HG02759 (cell line): ENCODE measurements around the gene DDR1.
"Not testable (repeated sequence)": the region's sequence is repeated elsewhere in the genome, so short reads cannot be mapped to it uniquely, and the experiment has no call there.

Source experiments
- ATAC-seq: cut with Tn5 transposase; IDR thresholded peaks from one replicate; pipeline ENCODE4 v1.9.1; 2021; ENCODE audit warnings: mild to moderate bottlenecking, moderate library complexity; ENCODE audit not compliant: unreplicated experiment

The DDR1 gene

DNA sequence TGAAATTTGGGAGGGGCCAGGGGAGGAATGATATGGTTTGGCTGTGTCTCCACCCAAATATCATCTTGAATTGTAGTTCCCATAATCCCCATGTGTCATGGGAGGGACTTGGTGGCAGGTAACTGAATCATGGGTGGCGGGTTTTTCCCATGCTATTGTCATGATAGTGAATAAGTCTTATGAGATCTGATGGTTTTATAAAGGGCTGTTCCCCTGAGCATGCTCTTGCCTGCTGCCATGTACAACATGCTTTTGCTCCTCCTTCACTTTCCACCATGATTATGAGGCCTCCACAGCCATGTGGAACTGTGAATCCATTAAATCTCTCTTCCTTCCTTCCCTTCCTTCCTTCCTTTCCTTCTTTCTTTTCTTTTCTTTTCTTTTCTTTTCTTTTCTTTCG lies 31.9 kb upstream of the DDR1 start:
- ATAC-seq, result not testable (repeated sequence)

DNA sequence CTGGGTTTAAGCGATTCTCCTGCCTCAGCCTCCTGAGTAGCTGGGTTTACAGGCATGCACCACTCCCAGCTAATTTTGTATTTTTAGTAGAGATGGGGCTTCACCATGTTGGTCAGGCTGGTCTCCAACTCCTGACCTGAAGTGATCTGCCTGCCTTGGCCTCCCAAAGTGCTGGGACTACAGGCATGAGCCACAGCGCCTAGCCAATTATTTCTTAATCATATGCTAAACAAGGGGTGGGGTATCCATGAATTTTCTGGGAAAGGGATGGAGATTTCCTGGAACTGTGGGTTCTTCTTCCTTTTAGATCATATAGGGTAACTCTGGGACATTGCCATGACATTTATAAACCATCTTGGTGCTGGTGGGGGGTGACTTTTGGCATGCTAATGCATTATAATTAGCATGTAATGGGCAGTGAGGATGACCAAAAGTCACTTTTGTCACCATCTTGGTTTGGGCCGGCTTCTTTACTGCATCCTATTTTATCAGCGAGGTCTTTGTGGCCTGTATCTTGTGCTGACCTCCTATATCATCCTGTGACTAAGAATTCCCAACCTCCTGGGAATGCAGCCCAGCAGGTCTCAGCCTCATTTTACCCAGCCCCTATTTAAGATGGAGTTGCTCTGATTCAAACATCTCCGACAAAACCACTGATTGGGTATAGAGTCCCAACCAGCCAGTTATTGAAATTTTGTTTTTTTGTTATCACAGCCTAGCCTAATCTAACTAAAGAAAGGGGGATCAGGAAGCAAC lies 29.9 kb upstream of the DDR1 start:
- ATAC-seq, result no peak

DNA sequence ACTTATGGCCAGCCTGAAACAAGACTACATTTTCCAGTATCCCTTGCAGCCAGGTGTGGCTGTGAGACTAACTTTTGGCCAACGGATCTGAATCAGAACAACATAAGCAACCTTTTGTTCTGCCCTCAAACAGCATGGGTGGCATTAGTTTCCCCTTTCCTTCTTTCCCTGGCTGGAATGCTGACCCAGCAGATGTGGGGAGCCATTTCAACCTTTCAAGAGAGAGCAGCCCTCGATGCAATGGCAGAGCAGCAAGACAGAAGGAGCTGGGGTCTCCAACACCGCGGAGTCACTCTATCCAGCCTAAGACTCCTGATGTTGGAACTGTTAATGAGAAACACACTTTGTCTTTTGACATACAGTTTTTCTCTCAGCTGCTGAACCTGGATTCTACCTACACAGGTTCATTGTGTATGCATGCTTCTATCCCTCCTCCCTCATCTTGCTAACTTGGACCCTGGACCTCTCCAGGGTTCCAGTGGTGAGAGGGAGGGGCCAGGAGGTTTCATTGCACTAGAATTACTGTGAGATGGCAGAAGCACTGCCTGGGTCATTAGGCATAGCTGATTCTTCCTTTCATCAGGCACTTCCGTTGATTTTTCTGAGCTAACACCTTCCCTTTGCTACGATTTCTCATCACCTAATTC lies 28.8 kb upstream of the DDR1 start:
- no peak for ATAC-seq

DNA sequence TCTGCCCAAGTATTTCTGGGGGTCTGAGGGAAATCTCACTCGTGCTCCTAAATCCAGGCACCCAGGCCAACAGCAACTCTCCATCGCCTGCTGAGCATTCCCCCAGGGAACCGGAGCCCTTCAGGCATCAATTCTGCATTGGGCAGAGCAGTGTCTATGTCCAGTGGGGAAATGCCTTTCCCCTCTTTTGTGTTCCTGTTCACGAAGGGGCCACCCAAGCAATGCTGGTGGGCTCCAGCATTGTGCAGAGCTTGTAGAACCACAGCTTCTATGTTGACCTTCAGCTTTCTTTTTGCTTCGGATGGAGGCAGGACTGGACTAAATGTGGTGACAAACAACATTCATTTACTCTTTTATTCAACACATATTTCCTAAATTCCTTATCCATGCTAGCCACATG lies 27.2 kb upstream of the DDR1 start:
- no peak for ATAC-seq

DNA sequence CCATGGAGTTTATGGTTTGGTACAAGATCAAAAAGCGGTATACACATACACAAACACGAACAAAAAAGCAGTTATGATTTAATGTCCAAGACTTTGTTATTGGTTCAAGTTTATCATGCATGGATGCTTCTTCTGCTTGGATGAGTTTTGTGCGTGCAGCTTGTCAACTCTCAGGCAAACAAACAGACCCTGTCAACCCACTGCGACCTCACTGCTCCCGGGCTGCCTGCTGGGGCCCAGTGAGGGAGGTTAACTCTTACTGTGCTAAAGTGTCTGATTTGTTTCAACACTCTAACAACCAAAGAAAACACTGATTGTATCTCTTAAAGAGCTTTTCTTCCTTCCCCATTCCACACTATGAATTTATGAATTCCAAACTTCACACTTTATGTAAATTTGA lies 26.8 kb upstream of the DDR1 start:
- no peak for ATAC-seq

DNA sequence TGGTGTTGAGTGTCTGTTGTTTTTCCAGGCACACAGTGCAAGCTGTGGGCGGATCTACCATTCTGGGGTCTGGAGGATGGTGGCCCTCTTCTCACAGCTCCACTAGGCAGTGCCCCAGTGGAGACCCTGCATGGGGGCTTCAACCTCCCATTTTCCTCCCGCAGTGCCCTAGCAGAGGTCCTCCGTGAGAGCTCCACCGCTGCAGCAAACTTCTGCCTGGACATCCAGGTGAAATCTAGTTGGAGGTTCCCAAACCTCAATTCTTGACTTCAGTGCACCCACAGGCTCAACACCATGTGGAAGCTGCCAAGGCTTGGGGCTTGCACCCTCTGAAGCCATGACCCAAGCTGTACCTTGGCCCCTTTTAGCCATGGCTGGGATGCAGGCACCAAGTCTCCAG lies 24.6 kb upstream of the DDR1 start:
- not testable (repeated sequence) for ATAC-seq

DNA sequence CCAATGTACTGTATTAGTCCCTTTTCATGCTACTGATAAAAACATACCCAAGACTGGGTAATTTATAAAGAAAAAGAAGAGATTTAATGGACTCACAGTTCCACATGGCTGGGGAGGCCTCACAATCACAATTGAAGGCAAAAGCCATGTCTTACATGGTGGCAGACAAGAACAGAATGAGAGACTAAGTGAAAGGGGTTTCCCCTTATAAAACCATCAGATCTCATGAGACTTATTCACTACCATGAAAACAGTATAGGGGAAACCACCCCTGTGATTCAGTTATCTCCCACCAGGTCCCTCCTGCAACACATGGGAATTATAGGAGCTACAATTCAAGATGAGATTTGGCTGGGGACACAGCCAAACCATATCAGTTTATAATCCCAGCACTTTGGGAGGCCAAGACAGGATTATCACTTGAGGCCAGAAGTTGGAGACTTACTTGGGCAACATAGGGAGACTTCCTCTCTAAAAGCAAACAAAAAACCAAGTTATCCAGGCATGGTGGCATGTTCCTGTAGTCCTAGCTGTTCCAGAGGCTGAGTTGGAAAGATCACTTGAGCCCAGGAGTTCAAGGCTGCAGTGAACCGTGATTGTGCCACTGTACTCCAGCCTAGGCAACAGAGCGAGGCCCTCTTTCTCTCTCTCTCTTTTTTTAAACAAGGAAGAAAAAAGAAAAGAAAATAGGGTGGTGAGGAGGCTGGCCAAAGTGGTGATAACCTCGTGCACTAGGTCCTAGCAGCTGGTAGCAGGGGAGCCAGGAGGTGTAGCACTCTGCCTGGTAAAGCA lies 22.9 kb upstream of the DDR1 start:
- ATAC-seq, result no peak

DNA sequence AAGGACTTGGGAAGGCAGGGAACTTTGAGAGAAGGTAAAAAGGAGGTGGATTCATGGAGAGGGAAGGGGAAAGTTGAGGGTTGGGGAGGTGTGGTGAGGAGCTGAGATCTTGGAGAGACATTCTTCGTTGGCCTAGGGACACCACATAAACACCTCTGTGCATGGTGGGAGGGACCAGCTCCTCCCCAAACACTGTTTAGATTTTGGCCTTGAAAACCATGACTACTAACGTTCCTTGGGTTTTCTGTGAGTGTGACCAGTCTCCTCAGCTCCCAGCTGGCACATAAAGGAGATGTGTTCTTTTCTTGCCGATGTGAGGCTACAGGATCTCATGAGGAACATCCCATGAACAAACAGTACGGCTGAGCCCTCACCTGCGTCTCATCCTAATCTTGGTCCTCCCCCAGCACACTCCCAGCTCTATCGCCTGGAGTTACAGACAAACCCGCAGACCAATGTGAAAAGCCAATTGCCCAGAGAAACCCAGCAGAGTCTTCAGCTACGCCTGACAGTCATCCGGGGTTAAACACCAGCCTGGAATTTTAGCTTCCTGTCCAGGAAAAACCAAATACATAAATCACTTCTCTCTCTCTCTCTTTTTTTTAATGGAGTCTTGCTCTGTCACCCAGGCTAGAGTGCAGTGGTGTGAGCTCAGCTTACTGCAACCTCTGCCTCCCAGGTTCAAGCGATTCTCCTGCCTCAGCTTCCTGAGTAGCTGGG lies 22.0 kb upstream of the DDR1 start:
- ATAC-seq, result no peak

DNA sequence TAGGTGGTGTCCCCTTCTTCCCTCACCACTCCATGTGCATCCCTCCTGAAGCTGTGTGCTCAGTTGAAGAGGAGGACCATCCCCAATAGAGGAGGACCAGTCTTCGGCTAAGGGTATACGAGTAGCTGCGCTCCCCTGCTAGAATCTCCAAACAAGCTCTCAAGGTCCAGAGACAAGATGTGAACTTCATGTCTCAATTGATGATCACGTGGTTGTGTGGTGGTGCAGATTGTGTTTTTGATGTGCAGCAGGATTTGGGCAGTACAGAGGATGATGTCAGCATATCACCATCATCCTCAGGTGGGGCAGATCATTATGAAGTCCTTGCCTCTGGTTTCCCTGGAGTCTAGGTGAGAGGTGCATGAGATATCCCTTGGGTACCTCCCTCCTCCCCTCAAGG lies 20.0 kb upstream of the DDR1 start:
- ATAC-seq, result no peak

DNA sequence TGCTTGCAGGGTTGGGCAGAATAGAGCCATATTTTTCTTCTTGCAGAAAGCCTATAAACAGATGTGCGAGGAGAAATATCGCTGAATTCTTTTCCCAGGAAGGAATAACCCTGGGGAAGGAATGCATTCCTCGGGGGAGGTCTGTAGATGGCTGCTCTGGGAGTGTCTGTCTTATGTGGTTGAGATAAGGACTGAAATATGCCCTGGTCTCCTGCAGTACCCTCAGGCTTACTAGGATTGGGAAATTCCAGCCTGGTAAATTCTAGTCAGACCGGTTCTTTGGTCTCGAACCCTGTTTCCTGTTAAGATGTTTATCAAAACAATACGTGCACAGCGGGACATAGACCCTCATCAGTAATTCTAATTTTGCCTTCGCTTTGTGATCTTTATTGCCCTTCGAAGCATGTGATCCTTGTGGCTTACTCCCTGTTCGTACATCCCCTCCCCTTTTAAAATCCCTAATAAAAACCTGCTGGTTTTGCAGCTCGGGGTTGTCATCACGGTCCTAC lies 15.0 kb upstream of the DDR1 start:
- not testable (repeated sequence) for ATAC-seq

DNA sequence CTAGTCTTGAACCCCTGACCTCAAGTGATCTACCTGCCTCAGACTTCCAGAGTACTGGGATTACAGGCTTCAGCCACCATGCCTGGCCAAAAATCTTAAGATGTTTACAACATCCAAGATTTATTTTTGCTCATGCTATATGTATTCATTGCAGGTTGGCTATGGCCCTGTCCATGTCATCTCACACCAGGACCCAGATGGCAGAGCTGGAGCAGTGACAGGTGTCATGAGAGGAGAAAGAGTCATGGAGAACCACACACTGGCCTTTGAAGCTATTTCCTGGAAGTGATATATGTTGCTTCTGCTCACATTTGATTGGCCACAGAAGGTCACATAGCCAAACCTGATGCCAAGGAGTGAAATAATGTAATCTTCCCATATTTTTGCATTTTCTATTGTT lies 13.8 kb upstream of the DDR1 start:
- no peak for ATAC-seq

DNA sequence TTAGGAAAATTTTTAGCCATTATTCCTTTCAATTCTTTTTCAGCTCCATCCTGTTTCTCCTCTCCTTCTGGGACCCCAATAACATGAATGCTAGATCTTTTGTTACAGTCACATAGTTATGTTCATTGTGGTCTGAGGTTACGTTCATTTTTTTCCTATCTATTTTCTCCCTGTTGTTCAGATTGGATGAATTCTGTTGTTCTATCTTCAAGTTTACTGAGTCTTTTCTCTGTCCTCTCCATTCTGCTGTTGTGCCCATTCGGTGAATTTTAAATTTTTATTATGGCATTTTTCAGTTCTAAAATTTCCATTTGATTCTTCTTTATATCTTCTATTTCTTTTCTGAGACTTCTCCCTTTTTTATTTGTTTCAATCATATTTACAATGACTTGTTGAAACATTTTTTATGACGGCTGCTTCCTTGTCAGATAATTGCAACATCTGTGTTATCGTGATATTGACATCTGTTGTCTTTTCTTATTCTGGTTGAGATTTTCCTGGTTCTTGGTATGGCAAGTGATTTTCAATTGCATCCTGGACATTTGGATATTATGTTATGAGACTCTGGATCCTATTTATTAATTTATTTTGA lies 12.6 kb upstream of the DDR1 start:
- no peak for ATAC-seq

DNA sequence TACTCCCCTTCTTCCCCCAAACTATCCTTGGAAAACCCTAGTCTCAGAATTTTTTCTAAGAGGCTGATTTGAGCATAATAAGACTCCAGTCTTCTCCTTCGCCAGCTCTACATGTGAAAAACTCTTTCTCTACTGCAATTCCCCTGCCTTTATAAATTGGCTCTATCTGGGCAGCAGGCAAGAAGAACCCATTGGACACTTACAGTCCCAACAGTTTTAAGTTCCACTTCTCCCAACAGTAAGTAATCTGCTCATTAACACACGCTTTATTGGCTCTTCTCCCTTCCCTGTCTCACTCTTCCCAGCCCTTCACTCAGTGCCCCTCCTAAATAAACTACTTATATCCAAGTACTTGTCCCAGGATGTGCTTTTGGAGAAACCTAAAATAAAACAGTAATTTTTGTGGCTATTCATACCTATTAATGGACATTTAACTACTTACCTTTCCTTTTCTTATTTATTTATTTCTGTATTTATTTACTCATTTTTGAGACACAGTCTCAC lies 11.1 kb upstream of the DDR1 start:
- ATAC-seq, result no peak

DNA sequence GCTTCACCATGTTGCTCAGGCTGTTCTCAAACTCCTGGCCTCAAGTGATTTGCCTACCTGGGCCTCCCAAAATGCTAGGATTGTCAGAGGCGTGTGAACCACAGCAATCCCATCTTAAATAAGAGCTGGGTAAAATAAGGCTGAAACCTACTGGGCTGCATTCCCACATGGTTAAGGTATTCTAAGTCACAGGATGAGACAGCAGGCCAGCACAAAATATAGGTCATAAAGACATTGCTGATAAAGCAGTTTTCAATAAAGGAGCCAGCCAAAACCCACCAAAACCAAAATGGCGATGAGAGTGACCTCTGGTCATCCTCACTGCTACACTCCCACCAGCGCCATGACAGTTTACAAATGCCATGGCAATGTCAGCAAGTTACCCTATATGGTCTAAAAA lies 10.5 kb upstream of the DDR1 start:
- not testable (repeated sequence) for ATAC-seq

DNA sequence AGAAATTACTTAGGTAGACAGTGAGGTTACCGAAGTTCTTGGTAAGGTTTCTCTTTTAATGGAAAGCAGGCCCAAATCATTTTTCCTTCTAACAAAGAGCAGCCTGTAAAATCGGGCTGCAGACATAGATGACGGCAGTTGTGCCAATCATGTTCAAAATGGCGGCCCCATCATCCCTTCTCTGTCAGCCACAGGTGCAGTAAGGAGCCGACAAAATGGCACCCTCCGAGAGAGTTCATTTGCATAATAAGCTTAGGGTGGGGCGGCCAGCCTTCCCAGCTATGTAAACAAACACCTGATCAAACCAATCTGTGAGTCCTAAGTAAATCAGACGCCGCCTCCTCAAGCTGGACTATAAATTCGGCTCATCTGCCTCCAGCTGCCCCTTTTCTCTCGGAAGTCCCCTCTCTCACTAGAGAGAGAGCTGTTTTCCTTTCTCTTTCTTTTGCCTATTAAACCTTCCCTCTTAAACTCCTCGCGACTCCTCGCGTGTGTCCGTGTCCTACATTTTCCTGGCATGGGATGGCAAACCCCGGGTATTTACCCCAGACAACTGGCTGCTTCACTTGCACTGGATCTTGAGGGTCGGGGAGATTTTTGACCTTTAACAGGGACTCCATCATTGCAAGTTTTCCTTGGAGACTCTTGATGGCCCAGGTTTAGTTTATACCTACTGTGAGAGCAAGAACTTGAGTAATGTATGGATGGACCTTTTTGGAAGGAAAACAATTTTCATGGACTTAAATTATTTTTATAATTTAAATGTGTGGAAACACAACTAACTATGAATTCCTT lies 8.9 kb upstream of the DDR1 start:
- no peak for ATAC-seq

DNA sequence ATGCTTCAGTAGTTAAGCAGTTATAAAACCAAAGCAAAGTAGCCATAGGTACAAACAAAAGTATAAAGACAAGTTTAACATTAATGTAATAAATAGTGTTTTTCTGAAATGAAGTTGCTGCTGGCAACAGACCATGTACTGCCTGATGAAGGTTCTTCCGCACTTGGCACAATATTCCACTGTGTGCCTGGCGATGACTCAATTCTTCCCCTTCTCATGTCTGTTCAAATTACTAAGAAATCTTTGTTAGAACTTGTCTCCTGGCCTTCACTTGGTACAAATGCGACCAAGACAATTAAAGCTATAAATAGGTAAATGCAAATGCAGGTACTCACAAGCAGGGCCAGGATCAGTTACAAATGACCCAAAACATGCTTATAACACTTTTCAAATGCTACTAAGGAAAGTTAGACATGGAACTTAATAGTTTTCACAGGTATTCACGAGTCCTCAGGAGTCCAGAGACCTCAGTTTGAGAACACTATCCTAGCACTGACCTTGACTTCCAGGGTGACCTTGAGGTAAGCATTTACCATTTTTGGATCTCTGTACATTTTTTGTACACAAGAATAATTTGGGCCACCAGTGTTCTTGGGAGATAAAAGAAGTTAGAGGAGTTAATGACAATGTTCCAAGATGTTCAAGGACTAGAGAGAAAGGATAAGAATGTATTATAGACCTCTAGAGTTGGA lies 8.1 kb upstream of the DDR1 start:
- ATAC-seq, result no peak

DNA sequence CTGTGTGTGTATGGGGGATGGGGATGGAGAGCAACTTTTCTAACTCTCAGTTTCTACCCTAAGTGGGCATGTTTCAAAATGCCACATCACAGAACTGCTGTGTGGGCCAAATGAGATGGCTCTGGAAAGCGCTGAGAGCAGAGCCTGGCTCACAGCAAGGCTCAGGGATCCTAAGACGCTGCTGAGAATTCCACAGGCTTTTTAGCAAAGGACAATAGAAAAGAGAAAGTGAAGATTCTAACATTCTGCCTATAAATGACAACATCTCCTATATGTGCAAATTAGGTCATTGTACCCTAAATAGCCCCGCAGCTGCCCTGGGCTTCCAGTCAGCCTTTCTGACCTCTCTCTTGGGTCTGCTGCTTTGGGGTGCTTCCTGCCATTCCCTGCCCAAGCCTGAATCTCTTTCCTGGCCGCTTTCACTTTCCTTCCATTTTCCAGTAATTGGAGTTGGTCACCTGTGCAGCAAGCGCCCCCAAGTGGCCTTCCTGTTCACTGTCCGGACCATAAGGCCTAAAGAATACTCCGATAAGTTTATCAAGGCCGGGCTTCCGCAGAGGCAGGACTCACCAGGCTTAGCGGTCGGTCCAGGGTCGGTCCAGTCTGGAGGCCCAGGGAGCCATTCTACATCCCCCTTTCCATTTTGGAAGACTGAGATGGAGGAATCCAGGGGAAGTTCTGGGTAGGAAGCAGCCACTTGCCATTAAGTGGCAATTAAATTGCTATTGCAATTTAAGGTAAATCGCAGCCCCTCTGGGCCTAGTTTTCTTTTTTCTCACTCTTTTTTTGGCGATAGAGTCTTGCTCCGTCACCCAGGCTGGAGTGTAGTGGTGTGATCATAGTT lies 6.7 kb upstream of the DDR1 start:
- no peak for ATAC-seq
